Left ventricle myocardium inferior (tissue), 1 donor: ENCODE results near the gene ST13. TPM values are rescaled to one million over a fixed set of nuclear protein-coding genes. Genes with fewer than 3 reads are reported as not detected.

Source experiments
- DNase-seq: peaks from one replicate; pipeline ENCODE4 v3.0.0-alpha.2; 2020
- H3K27ac ChIP-seq: fragments of 200-600 bp; replicated peaks from 2 replicates; pipeline ENCODE4 v1.8.0; 2021
- H3K27me3 ChIP-seq: fragments of 200-600 bp; 2 replicates; pipeline ENCODE4 v1.8.0; 2021; ENCODE audit warnings: low read depth
- H3K36me3 ChIP-seq: fragments of 200-600 bp; 2 replicates; pipeline ENCODE4 v1.8.0; 2021
- H3K4me1 ChIP-seq: fragments of 200-600 bp; 2 replicates; pipeline ENCODE4 v1.8.0; 2021
- H3K4me3 ChIP-seq: fragments of 200-600 bp; 2 replicates; pipeline ENCODE4 v1.8.0; 2021; ENCODE audit warnings: mild to moderate bottlenecking, moderate library complexity
- H3K9me3 ChIP-seq: fragments of 200-600 bp; replicated peaks from 2 replicates; pipeline ENCODE4 v1.8.0; 2021
- intact Hi-C: fragments of 100-400 bp; cut with micrococcal nuclease; formaldehyde crosslinking; loops from one replicate; pipeline ENCODE4 v1.11.0; 2022
- total RNA-seq: library from RNA; stranded (reverse); fragmentation: NEBNext Ultra II Directional; extraction: Animal tissue kit (Norgen Biotek cat#: 25700); gene quantifications from one replicate; pipeline ENCODE4 v1.2.1, GENCODE V29; 2021
- TF ChIP-seq, protein P1 (sequence below): fragments of 200-600 bp; IDR thresholded peaks from 2 replicates; pipeline ENCODE4 v1.8.0; 2021; ENCODE audit warnings: antibody characterized with exemption, mild to moderate bottlenecking, borderline replicate concordance
- donor health status: DM: no; HTN: yes; CAD: no; lungs with severe emphysema.

ST13 gene
- total RNA-seq, 1 donor from 2014 or later = 181 TPM

DNA sequence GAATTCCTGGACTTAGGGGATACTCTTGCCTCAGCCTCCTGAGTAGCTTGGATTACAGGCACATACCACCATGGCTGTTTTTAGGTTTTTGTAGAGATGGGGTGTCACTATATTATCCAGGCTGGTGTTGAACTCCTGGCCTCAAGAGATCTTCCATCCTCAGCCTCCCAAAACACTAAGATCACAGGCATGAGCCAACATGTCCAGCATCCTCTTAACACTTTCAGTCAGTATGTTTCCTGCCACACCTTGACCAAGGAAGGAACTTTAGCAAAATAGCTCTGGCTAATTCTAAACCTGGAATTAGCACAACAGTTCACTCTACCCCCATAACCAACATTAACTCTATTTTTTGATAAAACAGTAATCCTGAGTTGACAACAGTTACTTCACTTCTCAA, 32.7 kb upstream of the ST13 start:
- Histone ChIP-seq H3K9me3 (no peaks in the 10 kb centered on the region), H3K27ac (no peak overlapping the region), H3K4me3 (no peak overlapping the region), H3K27me3 (no peaks in the 10 kb centered on the region), H3K36me3 (peaks cover 76% of the 10 kb centered on the region), H3K4me1 (peaks cover 7% of the 10 kb centered on the region)
- DNase-seq = no peak
- TF ChIP-seq, protein P1, sequence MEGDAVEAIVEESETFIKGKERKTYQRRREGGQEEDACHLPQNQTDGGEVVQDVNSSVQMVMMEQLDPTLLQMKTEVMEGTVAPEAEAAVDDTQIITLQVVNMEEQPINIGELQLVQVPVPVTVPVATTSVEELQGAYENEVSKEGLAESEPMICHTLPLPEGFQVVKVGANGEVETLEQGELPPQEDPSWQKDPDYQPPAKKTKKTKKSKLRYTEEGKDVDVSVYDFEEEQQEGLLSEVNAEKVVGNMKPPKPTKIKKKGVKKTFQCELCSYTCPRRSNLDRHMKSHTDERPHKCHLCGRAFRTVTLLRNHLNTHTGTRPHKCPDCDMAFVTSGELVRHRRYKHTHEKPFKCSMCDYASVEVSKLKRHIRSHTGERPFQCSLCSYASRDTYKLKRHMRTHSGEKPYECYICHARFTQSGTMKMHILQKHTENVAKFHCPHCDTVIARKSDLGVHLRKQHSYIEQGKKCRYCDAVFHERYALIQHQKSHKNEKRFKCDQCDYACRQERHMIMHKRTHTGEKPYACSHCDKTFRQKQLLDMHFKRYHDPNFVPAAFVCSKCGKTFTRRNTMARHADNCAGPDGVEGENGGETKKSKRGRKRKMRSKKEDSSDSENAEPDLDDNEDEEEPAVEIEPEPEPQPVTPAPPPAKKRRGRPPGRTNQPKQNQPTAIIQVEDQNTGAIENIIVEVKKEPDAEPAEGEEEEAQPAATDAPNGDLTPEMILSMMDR = no peak
- intact Hi-C loops = no loop called here

DNA sequence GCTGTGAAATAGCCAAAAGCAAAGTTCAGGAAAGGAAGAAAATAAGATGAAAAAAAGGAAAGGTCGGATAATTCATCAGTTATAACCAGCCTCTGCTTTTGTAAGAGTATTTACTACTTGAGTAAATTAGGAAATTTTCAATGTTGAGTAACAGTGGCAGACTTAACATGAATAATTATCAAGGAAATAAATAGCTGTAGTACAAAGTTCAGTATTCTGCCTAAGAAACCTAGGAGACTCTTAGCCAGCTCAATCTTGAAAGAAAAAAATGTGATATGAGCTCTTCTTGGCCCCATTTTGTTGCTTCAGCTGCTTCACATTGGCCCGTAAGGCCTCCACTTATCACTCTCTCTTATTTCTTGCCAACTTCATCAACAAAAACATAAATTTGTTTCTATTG, 22.5 kb upstream of the ST13 start:
- Histone ChIP-seq H3K27ac (no peak overlapping the region), H3K4me3 (no peak overlapping the region), H3K36me3 (peaks cover 39% of the 10 kb centered on the region), H3K9me3 (no peaks in the 10 kb centered on the region), H3K27me3 (no peaks in the 10 kb centered on the region), H3K4me1 (no peaks in the 10 kb centered on the region)
- intact Hi-C loops = no loop called here
- DNase-seq = no peak
- TF ChIP-seq, protein P1 = no peak

GRCh38 chr22:40877488-40877887, 21.0 kb upstream of the ST13 start:
- intact Hi-C loops = no loop called here
- Histone ChIP-seq H3K36me3 (peaks cover 34% of the 10 kb centered on the region), H3K27ac (no peak overlapping the region), H3K9me3 (no peaks in the 10 kb centered on the region), H3K4me3 (no peak overlapping the region), H3K27me3 (no peaks in the 10 kb centered on the region), H3K4me1 (no peaks in the 10 kb centered on the region)
- TF ChIP-seq, protein P1 = no peak
- no peak for DNase-seq

GRCh38 chr22:40876907-40877306, 20.5 kb upstream of the ST13 start:
- Histone ChIP-seq H3K4me1 (no peaks in the 10 kb centered on the region), H3K4me3 (no peak overlapping the region), H3K36me3 (peaks cover 34% of the 10 kb centered on the region), H3K9me3 (no peaks in the 10 kb centered on the region), H3K27me3 (no peaks in the 10 kb centered on the region), H3K27ac (no peak overlapping the region)
- TF ChIP-seq, protein P1 = no peak
- intact Hi-C loops = no loop called here
- no peak for DNase-seq

DNA sequence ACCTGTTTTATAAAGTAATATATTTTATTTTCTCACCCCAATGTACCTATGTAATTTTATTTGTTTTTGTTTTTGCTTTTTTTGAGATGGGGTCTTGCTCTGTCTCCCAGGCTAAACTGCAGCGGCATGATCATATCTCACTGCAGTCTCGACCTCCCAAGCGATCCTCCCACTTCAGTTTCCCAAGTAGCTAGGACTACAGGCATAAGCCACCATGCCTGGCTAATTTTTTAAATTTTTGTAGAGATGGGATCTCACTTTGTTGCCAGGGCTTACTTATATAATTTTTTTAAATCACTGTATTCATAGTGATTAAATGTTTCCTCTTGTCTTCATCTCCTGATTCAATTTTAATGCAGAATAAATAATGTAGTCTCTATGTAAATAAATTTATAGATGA, 18.7 kb upstream of the ST13 start:
- peaks cover 47% of the 10 kb centered on the region for H3K36me3 ChIP-seq
- intact Hi-C loops = no loop called here

More for the DNA sequence above, 18.7 kb upstream of the ST13 start:
- no peaks in the 10 kb centered on the region for H3K9me3 ChIP-seq
- H3K4me1 ChIP-seq = no peaks in the 10 kb centered on the region
- no peak overlapping the region for H3K27ac ChIP-seq
- H3K4me3 ChIP-seq = no peak overlapping the region
- no peaks in the 10 kb centered on the region for H3K27me3 ChIP-seq
- TF ChIP-seq, protein P1 = no peak
- no peak for DNase-seq
